ENCODE measurements around the gene NFIA.

NFIA gene

DNA sequence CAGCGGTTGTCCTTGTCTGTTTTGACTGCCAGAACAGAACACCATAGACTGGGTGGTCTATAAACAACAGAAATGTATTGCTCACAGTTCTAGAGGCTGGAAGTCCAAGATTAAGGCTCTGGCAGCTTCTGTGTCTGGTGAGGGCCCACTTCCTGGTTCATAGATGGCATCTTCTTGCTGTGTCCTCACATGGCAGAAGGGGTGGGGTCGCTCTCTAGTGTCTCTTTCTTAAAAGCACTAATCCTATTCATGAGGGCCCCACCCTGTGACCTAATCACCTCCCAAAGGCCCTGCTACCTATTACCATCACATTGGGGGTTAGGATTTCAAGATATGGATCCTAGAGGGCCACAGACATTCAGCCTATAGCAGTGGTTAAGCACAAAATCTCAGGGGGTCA is 304.4 kb downstream of the NFIA start:
- no peak for TF ChIP-seq TAF1 (IDR thresholded peaks at IDR 0.05; ENCODE audit: borderline replicate concordance, low read depth, low read length)
- TF ChIP-seq POLR2AphosphoS5 (IDR thresholded peaks at IDR 0.05; ENCODE audit: low read depth, low read length): no peak
- no peak for TF ChIP-seq POLR2A (IDR thresholded peaks at IDR 0.05; ENCODE audit: low read depth, low read length)
- FAIRE-seq: no peak

DNA sequence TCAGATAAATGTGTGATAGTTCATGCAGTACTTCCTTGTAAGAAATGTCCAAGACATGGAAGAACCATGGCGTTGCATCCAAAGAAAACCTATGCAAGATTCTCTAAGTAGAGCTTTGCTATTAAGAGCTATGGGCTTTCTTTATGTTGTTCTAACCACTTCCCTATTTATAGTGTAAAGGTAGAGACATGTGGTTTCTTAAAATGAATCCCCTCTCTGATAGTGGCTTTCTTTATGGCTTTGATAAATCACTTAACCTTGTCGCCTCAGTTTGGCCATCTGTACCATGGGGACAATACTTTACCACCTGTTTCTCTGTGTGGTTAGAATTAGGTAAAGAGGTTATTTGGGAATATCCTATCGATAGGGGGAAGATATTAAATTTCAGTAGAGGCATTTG is 305.5 kb downstream of the NFIA start:
- DNase-seq (ENCODE audit: insufficient read length): no peak
- TF ChIP-seq TAF1 (IDR thresholded peaks at IDR 0.05; ENCODE audit: borderline replicate concordance, low read depth, low read length) (no peak), POLR2AphosphoS5 (IDR thresholded peaks at IDR 0.05; ENCODE audit: low read depth, low read length) (no peak), POLR2A (IDR thresholded peaks at IDR 0.05; ENCODE audit: low read depth, low read length) (no peak)
- FAIRE-seq: no peak

More for the DNA sequence above, 304.4 kb downstream of the NFIA start:
- no peak for DNase-seq (ENCODE audit: insufficient read length)

- DNase-seq (ENCODE audit: insufficient read length): no peak
- TF ChIP-seq TAF1 (IDR thresholded peaks at IDR 0.05; ENCODE audit: borderline replicate concordance, low read depth, low read length) (no peak), POLR2AphosphoS5 (IDR thresholded peaks at IDR 0.05; ENCODE audit: low read depth, low read length) (no peak), POLR2A (IDR thresholded peaks at IDR 0.05; ENCODE audit: low read depth, low read length) (no peak)
- FAIRE-seq: peak; percentile 40
These were observed 306.2 kb downstream of the NFIA start for GRCh38 chr1:61388566-61388965.

DNA sequence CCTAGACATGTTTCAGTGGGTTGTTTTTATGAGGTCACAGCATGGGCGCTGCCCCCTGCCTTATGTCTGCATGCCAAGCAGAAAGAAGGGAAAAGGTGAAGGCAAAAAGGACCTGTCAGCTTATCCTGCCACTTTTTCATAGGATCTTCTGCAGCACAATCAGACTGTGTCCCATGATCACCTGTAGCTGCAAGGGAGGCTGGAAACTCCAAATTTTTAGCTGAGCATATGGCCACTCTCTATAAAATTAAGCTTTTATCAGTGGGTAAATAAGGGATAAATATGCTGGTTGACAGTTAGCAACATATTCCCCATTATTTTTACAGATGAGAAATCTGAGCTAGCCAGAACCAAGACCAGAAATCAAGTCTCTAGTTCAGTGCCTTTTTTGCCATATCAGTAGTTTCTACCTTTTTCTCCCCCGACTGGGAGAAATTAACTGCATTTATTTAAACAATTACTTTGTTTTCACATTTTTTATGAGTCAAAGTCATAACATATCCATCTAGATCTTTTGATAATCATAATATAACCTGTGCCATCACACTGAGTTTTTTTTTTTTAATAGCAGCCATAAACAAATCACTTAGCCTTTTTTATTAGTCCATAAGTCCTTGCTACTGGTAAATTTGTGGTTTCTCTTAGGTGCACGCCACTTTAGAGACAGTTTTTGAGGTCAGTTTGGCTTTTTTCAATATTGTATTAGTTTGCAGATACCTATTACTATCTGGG is 307.0 kb downstream of the NFIA start:
- TF ChIP-seq POLR2A (IDR thresholded peaks at IDR 0.05; ENCODE audit: low read depth, low read length) (no peak), TAF1 (IDR thresholded peaks at IDR 0.05; ENCODE audit: borderline replicate concordance, low read depth, low read length) (no peak), POLR2AphosphoS5 (IDR thresholded peaks at IDR 0.05; ENCODE audit: low read depth, low read length) (no peak)
- DNase-seq (ENCODE audit: insufficient read length) (no peak), FAIRE-seq (no peak)

DNA sequence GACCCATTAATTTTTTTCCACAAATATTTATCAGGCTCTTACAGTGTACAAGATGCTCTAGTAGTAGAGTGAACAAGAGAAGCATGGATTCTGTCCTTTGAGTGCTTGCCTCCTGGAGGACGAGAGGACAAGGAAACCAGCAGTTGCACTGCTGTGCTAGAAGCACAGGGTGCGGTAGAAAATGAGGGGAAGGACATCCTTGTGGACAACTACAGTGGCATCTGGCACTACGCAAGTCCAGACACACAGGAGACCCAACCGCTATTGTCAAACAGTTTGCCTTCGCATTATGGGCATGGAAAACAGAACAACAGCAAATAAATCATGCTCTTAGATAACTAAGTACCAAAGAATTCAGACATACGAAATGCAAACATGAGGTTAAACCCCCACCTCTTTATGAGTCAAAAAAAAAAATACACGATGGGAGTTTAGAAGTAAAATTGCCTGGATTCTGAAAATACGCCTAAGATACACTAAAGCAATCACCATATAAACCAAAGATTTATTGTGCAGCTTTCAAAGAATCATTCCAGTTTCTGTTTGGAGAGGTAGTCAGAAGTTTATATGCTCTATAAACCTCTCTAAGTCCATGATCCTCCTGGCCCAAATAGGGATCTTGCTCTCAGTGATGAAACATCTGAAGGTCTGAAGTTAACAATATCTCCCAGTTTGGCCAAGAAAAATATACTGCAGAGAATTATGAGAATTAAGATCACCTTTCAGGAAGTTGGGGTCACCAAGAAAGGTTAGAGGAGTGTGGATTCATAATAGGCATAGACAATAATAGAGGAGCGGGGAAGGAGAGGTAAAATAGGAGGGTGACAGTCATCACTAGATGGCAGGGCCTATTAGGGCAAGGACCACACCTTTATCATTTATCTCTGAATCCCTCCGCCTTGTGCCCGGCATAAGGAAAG is 307.8 kb downstream of the NFIA start:
- TF ChIP-seq POLR2A (IDR thresholded peaks at IDR 0.05; ENCODE audit: low read depth, low read length) (no peak), POLR2AphosphoS5 (IDR thresholded peaks at IDR 0.05; ENCODE audit: low read depth, low read length) (no peak), TAF1 (IDR thresholded peaks at IDR 0.05; ENCODE audit: borderline replicate concordance, low read depth, low read length) (no peak)
- DNase-seq (ENCODE audit: insufficient read length) (no peak), FAIRE-seq (no peak)

DNA sequence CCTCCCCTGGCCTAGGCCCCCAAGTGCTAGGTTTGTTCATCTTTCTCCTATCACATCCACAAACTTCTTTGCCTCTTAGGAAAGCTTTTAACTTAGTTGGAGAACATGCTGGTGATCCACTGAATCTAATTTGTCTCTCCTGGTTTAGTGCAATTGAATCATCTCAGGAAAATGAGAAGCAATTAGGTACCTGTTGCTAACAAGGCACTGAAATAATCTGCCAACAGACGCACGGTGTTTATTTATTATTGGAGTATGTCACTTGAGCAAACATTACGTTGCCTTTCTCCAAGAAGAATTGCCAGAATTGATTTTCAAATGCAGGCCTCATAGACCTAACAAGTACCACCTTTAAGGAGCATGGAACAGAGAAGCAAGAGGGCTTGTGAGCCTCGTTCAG is 309.4 kb downstream of the NFIA start:
- FAIRE-seq (no peak), DNase-seq (ENCODE audit: insufficient read length) (no peak)

DNA sequence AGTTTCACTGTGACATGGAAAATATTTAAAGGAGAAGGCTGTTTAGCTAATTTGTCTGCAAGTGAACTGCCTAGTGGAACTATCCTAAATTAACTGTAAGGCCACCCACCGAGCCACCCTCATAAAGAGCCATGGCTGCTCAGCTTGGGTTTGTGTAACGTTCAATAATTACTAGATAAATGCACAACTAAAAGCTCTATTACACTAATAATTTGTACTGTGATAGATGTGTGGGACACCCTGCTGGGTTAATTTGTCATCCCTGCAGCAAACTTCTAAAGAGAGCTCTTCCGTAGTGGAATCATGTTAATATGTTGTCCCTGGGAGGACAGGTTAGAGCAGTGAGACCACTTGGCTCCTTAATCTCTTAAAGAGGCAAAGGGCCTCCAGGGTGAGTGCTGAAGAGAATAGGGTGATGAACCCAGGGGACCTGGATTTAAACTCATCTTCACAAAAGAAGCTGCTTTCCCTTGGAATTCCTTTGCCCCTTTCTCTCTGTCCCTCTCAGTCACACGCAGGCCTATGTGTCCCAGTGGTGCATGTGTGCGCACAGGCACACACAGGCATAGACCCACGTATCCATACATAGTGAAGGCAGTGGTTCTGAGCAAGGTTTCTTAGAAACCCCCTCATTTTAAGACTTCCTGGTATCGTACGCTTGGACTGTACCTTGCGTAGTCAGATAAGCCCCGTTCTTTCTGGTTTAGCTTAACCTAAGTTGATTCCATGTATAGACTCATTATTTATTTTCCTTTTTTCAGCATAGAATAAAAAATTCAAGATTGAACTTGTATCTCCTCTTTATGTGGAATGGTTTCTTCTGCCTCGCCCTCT is 310.3 kb downstream of the NFIA start:
- FAIRE-seq (no peak), DNase-seq (ENCODE audit: insufficient read length) (no peak)

More for the DNA sequence above, 309.4 kb downstream of the NFIA start:
- TF ChIP-seq TAF1 (IDR thresholded peaks at IDR 0.05; ENCODE audit: borderline replicate concordance, low read depth, low read length): no peak
- no peak for TF ChIP-seq POLR2AphosphoS5 (IDR thresholded peaks at IDR 0.05; ENCODE audit: low read depth, low read length)
- no peak for TF ChIP-seq POLR2A (IDR thresholded peaks at IDR 0.05; ENCODE audit: low read depth, low read length)

DNA sequence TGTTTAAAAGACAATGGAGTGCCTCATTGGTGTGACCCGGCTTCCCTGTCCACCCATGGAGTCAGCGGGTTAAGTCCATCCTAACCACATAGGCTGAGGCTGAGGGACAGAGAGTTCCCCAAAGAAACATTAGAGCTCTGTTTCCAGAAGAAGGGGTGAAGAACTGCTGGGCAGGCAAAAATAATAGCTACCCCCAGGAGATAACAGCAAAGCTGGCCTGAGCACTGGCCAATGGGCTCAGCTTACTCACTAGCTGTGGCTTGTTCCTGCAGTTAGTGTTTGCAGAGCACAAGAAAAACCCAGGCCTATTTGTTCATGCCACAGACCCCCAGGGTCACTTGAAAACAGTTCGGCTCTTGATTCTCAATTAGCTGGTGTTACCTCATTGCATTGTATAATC is 311.2 kb downstream of the NFIA start:
- TF ChIP-seq TAF1 (IDR thresholded peaks at IDR 0.05; ENCODE audit: borderline replicate concordance, low read depth, low read length) (no peak), POLR2A (IDR thresholded peaks at IDR 0.05; ENCODE audit: low read depth, low read length) (no peak), POLR2AphosphoS5 (IDR thresholded peaks at IDR 0.05; ENCODE audit: low read depth, low read length) (no peak)
- FAIRE-seq: no peak
- DNase-seq (ENCODE audit: insufficient read length): no peak

More for the DNA sequence above, 310.3 kb downstream of the NFIA start:
- no peak for TF ChIP-seq TAF1 (IDR thresholded peaks at IDR 0.05; ENCODE audit: borderline replicate concordance, low read depth, low read length)
- no peak for TF ChIP-seq POLR2A (IDR thresholded peaks at IDR 0.05; ENCODE audit: low read depth, low read length)
- TF ChIP-seq POLR2AphosphoS5 (IDR thresholded peaks at IDR 0.05; ENCODE audit: low read depth, low read length): no peak

GRCh38 chr1:61395146-61395800 is 312.9 kb downstream of the NFIA start:
- no peak for TF ChIP-seq POLR2A (IDR thresholded peaks at IDR 0.05; ENCODE audit: low read depth, low read length)
- FAIRE-seq: no peak
- no peak for DNase-seq (ENCODE audit: insufficient read length)

GRCh38 chr1:61397495-61397894 is 315.1 kb downstream of the NFIA start:
- TF ChIP-seq POLR2AphosphoS5 (IDR thresholded peaks at IDR 0.05; ENCODE audit: low read depth, low read length) (no peak), POLR2A (IDR thresholded peaks at IDR 0.05; ENCODE audit: low read depth, low read length) (no peak), TAF1 (IDR thresholded peaks at IDR 0.05; ENCODE audit: borderline replicate concordance, low read depth, low read length) (no peak)
- DNase-seq (ENCODE audit: insufficient read length) (no peak), FAIRE-seq (no peak)

GRCh38 chr1:61397935-61398334 is 315.6 kb downstream of the NFIA start:
- no peak for TF ChIP-seq POLR2AphosphoS5 (IDR thresholded peaks at IDR 0.05; ENCODE audit: low read depth, low read length)
- no peak for TF ChIP-seq POLR2A (IDR thresholded peaks at IDR 0.05; ENCODE audit: low read depth, low read length)
- no peak for TF ChIP-seq TAF1 (IDR thresholded peaks at IDR 0.05; ENCODE audit: borderline replicate concordance, low read depth, low read length)
- DNase-seq (ENCODE audit: insufficient read length) (no peak), FAIRE-seq (no peak)

Data from GM12892 (cell line).